COLO668 (cell line): Measurements from ENCODE around the gene TIAM1.

ENCODE experiments used
- DNase-seq: peaks from one replicate; lab custom pipeline; 2025; ENCODE audit not compliant: unreplicated experiment; lab: John Stamatoyannopoulos, UW

TIAM1 gene, protein sequence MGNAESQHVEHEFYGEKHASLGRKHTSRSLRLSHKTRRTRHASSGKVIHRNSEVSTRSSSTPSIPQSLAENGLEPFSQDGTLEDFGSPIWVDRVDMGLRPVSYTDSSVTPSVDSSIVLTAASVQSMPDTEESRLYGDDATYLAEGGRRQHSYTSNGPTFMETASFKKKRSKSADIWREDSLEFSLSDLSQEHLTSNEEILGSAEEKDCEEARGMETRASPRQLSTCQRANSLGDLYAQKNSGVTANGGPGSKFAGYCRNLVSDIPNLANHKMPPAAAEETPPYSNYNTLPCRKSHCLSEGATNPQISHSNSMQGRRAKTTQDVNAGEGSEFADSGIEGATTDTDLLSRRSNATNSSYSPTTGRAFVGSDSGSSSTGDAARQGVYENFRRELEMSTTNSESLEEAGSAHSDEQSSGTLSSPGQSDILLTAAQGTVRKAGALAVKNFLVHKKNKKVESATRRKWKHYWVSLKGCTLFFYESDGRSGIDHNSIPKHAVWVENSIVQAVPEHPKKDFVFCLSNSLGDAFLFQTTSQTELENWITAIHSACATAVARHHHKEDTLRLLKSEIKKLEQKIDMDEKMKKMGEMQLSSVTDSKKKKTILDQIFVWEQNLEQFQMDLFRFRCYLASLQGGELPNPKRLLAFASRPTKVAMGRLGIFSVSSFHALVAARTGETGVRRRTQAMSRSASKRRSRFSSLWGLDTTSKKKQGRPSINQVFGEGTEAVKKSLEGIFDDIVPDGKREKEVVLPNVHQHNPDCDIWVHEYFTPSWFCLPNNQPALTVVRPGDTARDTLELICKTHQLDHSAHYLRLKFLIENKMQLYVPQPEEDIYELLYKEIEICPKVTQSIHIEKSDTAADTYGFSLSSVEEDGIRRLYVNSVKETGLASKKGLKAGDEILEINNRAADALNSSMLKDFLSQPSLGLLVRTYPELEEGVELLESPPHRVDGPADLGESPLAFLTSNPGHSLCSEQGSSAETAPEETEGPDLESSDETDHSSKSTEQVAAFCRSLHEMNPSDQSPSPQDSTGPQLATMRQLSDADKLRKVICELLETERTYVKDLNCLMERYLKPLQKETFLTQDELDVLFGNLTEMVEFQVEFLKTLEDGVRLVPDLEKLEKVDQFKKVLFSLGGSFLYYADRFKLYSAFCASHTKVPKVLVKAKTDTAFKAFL (N-terminal part only)

DNA sequence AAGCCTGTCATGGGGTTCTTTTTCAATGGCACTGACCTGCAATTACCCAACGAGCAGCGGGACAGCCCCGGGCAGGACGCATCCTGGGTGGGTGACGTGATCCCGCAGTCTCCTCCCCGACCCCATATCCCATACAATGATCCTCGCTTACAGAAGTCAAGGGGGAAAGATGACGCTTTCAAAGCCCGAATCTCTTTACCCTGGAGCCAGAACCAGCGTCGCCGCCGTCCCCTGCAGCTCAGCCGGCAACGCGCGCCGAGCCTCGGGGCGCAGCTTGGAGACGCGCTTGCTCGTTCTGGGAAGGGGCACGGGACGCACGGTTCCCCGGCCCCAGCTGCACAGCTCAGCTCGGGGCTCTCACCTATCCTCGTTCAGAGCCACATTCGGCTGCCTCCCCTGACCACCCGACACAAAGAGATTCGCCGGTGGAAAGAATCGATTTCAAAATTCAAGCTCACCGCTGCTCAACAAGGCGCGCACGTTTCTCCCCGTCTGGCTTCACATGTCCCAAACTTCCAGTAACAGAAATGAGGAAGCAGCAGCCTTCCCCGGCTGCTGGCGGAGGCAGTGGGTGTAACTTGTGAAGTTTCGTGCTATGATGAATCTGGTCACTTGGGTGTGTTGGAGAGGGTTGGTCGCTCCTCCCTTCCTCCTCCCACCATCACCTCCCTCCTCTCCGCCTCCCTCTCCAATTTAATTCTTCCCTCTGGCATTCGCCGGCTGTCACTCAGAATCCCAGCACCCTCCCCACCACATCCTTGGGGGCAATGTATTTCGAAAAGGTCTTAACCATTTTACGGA lies at the start of gene TIAM1:
Gene TIAM1, minus strand, starts transcription at position 582 of the 801 bp plus-strand sequence. CDS start 77,289 bp downstream, outside the sequence.
- no peak for DNase-seq

DNA sequence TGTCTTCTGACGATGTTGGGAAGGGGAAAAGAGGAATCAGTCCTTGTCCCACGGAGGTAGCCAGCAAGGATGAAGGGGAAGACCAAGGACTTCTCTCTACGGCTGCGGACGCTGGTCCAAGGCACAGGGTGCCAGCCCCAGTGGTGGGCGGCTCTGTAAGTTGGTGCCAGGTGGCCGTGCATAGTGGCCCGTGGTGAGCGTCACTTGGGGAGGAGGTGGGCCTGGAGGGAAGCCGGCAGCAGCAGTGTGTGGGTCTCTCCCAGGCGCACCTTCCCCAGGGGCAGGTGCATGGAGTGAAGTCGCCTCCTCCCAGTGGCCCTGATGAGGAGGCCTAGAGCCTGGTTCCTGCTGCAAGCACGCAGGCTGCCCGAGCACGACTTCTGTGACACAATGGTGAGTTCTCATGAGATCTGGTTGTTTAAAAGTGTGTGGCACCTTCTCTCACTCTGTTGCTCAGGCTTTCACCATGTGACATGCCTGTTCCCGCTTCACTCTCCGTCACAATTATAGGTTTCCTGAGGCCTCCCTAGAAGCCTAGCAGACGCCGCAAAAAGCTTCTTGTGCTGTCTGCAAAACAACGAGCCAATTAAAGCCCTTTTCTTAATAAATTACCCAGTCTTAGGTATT lies 43.6 kb upstream of the TIAM1 start:
- no peak for DNase-seq

DNA sequence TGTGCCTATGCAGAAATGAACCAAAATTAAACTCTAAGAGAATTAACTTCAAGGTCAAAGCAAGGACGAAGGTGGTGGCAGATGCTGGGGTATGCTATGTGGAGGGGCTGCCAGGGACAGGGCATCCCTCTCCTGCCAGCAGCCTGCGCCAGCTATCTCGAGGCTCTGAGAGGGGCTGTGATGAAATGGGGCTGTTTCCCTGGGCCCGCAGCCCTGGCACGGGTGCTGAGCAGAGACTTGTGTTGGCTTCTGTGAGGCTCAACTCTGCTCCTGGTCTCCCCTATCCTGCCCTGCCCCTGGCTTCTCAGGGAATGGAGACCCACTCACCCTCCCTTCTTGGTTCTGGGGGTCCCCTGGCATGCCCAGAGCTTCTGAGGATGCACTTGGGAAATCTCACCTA lies 41.9 kb upstream of the TIAM1 start:
- DNase-seq = no peak

DNA sequence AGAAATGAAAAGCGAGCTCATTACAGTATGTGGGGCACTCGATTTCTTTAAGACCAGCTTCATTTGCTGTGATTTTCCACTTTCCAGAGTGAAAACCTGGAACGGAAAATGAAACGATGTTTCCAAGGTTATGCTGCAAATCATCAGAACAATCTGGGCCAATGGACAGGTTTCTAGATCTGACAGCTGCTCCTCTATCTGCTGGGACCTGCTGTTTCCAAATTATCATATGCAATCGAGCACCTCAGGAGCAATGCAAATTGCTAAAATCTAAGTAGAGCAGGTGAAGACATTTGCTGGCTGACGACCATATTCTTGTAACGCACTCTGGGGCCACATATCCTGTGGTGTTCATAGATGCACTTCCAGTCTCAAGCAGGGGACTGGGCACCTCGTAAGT lies 39.7 kb upstream of the TIAM1 start:
- DNase-seq = no peak

DNA sequence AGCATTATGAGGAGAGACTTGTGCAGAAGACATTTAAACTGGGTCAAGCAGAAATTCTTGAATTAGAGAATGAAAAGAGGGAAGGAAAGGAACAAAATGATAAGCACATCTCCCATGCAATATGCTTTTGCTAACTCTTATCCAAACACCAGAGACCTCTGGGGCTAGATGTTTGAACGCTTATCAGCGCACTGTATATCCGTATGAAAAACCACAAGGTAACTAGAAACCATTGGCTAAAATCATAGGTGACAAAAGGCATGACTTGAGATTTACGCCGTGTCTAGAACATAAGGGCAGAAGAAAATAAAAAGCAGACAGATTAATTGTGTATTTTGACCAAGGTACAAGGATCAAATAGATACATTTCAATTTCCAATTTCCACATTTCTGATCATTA lies 38.0 kb upstream of the TIAM1 start:
- no peak for DNase-seq

DNA sequence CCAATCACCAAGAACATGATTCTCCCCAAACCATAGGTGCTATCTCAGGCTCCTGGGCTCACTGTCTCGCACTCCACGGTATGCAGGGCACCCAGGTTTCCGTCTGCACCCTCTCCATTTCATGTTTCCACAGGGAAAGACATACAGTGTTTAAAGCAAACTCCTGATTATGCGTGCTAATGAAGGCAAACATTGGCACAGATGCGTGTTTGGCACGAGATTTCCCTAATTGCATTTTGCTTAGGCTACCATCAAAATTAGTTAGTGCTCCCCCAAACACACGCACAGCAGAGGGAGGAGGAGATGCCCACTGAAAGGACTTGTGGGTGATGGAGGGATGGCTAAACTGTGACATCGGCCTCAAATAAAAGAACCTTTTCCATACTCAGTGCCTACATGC lies 32.2 kb upstream of the TIAM1 start:
- no peak for DNase-seq

DNA sequence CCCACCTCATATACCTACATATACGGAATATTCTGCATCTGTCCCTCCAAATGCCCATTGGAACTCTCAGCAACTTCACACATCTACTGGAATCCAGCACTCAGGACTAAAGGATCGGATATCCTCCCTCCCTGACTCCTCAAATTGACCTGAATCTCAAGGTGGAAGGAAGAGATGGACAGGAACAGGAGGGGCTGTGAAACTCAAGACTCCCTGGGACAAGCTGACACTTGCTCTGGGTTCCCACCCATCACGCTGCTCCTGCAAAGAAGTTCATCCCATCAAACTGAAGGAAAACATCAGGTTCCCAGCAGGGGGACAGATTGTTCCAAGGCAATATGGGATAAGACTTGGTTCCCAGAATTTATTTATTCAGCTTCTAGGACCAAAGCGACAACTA lies 30.3 kb upstream of the TIAM1 start:
- no peak for DNase-seq

DNA sequence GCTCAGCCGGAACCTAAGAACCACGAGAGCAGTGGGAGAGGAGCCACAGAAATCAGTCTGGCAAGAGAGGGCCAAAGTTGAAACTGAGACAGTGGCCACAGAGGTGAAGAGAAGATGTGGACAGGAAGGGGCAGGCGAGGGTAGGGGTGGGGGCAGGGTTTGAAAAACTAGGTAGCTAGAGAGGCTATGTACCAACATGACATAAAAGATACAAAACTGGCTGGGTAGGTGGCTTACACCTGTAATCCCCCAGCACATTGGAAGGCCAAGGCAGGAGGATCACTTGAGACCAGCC lies 28.4 kb upstream of the TIAM1 start:
- no peak for DNase-seq

DNA sequence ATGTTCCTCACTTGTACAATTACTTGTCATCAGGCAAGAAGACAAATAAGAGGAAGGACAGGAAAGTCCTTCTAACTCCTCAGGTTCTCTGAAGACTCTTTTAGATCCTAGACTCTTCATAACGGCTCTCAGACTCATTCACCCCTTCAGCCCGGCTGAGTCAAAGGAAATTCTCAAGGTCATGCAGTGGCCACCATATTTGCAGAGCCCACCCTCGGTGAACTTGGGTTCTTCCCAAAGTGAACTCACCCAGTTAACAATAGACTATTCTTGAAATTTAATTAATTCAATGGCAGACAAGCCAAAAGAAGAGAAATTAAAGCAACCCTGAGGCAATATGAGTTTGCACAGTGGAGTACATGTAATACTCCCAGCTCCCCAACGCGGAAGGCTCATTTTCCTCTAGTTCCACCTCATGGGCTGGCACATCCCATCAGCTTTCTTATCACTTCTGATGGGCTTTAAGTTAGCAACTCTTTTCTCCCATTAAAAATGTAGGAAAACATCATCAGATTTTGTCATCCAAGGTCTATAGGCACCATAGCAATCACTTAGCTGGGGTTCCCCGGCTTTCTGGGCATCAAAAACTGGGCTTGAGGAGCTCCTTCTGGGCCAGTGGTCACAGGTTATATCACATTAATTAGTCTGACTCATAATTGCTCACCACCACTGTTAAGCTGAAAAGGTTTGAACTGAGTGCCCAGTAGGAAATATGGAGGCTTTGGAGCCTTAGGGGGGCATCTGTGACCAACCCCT lies 27.8 kb upstream of the TIAM1 start:
- no peak for DNase-seq

DNA sequence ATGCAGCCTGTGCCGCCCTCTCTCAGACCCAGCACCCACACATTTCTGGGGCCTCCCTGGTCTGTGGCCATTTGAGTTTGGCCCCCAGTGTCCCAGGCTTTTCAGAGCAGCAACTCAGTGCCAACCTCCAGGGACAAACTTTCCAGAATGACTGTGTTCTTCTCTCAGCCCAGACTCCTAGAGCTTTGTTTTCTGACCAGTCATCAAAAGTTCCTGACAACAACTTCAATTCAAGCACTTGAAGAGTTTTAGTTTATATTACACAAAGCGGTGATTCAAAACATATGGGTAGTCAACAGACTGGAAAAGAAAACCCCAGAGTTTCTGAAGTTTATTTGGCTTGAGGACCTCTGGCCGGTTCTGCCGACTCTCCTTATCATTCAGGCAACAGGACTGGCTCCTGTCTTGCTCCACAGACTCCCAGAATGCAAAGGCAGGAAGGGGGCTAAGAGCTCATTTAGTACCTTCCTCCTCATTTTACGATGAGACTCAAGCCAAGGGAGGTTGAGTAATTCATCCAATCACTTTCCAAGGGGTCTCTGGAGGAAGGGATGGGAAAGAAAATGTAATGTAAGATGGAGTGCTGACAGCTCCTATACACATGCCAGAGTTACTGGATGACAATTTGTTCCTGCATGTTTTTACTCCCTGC lies 27.0 kb upstream of the TIAM1 start:
- no peak for DNase-seq

DNA sequence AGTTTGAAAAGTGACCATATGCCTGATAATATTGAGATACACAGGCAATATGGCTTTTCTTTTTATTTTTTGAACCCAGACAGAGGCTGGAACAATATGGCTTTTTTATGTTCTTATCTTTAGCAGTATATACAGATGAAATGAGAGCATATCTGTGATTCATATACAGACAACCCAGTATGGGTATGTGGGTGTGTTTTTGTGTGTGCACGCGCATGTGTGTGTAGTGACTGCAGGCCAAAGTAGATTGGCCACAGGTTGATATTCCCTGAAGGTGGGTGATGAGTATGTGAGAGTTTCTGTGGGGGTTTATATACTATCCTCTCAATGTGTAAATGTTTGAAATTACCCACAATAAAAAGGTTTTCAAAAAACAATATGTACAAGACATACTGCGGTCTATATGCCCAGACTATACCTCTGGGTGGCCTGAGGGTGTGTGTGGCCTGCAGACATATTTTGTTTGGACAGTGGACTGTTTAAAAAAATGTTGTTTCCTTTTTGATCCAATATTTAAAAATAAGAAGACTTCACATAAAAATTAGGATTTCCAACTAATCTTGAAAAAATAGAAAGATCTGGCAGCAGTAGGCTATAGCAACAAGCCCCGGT lies 26.3 kb upstream of the TIAM1 start:
- no peak for DNase-seq

DNA sequence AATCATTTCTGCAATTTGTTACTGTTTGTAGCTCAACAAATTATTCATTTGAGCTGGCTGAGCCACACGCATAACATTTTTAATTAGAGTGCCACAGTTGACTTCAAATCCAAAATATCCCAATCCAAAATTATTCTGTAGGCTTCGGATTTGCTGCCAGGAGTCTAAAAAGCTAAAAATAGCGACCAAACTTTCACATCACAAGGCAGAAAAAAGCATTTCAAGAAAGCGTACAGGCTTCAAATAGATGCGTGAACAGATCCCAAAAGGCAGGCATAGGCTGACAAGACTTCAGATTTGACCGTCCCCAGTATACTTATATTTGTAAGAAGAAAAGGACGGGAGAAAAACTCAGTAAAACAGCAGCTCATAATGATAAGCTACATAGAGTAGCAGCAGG lies 24.3 kb upstream of the TIAM1 start:
- DNase-seq = no peak

DNA sequence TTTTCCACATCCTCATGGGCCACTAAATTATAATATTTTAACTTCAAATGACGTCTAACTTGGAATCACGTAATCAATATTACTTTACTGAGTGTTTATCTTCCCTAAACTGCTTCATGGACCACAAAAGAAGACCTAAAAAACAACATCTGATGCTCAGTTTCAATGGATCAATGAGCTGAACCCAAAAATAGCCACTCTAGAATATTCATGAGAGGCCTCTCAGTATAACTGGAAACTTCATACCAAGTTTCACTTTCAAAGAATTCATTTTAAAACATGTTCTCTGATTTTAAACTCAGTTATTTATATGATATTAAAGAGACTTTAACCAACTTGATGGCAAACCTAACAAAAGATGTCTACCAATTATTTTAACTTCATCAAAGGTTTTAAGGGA lies 23.7 kb upstream of the TIAM1 start:
- DNase-seq = no peak

DNA sequence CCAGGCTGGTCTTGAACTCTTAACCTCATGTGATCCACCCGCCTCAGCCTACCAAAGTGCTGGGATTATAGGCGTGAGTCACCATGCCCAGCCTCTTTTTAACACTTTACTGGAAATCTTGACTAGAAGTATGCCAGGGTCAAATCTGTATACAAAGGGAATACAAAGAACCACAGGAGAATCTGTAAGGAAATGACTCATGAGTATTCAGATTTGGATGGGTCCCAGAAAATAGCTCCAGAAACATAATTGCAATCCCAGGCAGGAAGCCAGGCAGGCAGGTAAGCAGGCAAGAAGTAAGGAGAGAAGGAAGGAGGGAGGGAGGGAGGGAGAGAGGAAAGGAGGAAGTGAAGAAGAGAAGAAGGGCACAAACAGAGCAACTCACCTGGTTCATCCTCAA lies 22.8 kb upstream of the TIAM1 start:
- DNase-seq = no peak

DNA sequence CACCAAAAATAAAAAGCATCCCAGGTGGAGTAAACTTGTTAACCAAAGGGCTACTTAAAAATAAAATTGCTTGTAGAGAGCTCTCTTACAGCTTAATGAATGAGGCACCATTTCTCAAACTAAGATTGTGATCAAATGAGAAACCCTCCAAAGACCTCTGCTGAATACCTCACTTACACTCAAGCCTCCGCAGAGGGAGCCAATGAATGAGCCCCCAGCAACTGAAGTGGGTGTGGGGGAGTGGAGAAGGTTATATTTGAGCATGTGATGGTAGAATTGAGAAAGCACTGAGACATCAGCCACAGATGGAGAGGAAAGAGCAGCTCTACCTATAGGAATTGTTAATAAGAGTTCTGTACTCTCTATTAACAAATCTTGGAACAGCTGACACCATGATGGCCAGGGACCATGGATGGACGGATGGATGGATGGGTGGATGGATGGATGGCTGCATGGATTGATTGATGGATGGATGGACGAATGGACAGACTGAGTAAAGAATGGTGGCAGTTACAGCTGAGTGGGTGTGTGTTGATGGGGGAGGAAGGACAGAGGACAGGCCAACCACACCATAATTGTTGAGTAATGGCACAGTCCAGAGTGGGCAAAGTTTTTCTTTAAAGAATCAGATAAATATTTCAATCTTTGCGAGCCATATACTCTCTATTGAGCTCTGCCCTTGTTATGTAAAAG lies 20.3 kb upstream of the TIAM1 start:
- no peak for DNase-seq

DNA sequence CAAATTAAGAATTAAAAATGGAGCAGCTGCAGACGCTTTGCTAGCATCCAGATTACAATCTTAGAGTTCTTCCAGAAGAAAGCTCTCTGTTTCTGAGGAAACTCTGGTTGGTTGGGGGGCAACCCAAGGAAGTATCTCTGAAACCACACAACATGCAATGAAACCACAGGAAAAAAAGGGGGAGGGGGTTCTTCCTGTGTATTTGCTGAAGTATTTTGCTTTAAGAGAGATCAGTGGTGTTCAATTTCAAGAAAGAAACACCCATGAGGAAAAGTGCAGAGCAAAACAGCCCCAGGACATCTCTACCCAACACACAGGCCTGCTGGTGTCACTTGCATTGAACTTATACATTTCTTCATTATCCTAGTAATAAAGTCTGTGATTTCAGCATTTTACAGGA lies 19.7 kb upstream of the TIAM1 start:
- no peak for DNase-seq

DNA sequence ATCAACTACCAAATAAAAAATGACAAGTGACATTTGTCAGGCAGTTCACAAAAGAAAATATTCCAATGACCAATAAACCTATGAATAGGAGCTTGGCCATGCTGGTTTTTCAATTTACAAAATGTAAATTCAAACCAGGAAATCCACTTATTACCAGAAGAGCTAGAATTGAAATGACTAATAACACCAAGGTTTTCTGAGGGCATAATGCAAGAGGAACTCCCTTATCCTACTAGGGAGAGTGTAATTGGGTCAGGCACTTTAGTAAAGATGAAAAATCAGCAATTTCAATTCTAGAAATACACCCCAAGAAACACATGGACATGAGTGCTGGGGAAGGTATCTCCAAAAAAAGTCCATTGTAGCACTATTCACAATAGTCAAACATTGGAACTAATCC lies 16.7 kb upstream of the TIAM1 start:
- no peak for DNase-seq

DNA sequence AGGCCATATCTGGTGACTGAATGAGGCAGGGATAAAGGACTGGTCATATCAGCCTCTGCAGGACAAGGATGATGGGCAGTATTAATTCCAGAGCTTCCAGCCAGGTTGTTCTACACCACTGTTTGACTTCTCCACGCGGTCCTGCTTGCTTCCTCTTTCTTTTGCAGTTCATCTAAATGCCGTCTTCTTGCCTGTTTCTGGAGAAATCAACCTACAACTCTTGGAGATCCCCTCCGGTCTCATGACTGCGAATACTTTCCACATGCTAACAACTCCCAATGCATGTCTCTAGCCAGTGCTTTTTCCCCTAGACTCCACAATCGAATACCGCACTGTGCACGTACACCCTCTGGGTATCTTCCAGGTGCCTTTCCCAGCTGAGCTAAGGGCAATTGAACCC lies 14.1 kb upstream of the TIAM1 start:
- no peak for DNase-seq
